ENCODE results near the gene LIF.

The LIF gene

DNA sequence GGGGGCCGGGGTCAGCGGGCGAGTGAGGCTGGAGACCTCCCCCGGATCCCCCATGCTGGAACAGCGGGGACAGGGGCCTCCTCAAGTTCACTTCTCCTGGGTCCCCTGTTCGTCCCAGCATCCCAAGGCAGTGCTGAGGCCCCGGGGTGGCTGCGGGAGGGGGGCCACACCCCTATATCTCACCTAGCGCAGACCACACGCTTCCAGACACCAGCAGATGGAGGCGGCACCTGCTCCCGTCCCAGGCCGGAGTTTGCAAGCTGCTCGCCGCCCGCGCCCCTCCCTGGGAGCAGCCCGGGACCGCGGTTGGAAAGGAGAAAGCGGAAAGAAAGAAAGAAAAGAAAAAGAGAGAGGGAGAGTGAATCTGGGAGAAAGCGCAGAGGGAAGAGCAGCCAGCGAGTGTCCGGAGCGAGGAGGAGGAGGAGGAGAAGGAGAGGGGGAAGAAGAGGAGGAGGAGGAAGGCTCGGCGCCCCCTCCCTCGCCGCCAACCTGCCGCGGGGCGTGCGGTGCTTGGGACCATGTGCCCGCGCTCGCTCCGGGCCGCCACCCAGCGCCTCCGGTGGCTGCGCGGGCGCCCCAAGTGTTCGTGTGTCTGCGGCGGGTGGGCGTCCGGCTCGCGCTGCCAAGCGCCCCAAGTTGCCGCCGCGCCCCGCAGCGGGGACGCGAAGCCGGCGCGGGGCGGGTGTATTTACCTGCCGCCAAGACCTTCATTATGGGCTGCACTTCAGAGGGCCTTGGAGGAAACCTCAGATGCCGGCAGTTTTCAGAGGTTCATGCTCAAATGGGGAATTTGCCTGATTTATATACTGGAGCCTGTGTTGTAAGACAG is at the start of gene LIF:
Gene LIF (minus strand): TSS at position 775 of the 829 bp plus-strand sequence. CDS start 64 bp downstream, at position 711.
- no peak for DNase-seq

DNA sequence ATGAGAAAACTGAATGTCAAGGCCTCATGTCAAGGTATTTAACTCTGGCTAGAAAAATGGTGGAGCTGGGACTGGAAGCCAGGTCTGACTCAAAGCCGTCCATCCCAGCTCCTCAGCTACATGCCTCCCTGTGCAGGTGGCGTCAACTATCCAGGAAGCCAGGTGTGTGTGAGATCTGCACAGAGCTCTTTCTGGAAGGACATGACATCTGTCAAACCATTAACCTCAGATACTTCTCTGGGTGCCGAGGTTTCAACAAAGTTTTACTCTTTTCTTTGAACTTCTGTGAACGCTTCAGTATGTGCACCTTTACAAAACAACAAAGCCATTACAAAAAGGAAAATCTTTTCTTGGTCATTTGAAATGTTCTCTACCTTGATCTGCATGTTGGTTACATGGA is 49.8 kb upstream of the LIF start:
- DNase-seq: no peak

DNA sequence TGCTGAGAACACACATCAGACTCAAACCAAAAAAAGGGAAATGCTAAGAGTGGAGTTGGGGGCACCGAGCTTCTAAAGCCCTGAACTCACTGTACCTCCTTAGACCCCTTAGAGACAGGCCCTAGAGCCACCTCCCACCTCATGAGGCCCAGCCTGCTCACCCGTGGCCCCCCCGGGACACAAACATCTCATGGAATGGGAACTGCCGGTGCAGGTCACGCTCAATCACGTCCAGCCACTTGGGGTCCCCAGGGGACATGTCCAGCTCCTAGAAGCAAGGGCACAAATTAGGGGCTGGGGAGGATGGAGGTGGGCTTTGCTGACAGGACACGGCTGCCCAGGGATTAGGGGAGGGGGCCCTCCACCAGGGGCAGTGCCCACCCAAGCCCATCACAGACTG is 49.0 kb upstream of the LIF start:
- no peak for DNase-seq

DNA sequence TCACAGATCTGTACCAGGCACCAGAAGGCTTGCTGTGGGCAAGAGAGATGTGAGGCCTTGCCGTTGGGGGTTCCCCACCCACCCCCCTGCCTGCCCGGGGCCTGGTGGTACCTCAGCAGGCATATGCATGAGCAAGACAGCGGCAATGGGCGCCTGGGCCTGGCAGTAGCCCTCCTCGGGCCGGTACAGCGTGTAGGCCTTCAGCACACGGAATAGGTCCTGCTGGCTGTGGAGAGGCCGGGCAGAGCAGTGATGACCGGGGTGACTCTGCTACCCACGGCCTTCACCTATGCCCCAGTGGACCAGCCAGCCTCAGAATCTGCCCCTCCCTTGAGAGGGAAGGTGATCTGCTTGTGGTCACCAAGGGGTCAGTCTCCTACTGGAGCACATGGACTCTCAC is 48.3 kb upstream of the LIF start:
- DNase-seq: no peak

DNA sequence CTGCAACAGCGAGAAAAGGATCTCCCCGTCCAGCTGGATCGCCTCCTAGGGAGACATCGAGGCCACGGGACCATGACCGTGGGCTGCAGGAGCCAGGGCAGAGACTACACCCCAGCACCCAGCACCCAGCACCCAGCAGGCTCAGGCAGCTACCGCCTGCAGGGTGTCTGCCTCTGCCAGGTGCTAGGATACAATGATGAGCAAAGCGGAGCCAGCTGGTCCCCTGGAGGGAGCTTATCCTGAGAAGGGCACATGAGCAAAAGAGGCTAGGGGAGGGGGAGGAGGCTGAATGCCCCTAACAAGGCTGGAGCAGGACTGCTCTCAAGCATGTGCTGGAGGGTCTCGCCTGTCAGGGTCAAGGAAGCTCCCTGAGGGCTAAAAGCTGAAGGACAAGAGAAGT is 47.5 kb upstream of the LIF start:
- DNase-seq: no peak

DNA sequence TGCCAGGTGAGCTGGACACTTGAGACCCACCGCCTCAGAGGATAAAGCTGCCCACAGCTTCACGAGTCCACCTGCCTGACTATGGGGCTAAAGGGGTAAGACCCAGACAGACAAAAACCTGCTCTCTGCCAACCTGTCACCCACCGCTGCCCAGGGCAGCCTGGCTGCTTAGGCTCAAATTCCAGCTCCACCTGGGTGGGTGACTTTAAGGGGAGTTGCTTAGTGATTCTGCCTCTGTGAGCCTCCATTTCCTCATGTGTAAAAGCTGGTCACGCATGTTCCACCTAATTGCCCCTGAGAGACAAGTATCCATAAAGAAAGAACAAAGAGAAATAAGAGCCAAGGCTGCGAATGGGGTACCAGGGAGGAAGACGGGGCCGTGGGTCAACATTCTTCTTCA is 46.5 kb upstream of the LIF start:
- DNase-seq: no peak

DNA sequence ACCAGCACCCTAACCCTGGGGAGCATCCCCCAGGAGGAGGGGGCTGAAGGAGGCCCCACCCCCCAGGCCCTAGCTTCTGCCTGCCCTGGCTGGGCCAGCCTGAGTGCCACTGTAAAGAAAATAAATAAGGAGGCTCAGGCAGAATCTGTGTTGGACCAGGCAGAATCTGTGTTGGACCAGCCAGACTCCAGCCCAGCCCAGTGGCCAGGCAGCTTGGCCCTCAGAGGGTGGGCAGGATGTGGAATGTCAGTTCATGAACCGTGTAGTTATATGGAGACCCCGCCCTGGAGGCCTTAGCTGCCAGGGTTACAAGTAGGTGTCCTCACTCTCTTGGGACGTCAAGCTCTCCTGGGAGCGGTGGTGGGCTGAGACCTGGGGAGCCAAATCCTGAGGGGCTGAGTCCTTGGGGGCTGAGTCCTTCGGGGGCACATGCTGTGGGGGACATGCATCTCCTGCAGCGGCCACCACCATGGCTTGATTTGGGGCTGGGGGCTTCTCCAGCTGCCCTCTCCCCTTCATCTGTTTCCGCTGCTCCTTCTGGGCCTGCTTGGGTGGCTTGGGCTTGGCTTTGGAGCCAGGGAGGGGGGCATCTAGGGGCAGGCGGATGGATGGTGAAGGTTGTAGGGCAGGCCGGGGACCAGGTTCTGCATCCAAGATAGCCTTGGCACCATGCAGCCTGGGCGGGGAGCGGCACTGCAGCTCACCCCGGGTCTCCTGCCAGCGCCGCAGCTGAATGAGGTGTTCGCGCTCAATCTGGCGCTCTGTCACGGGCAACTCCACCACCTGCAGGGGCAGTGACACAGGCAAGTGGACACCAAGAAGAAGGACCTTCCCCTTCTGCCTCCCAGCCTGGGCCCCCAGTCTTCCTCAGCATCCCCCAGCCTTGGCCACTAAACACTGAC is 45.8 kb upstream of the LIF start:
- no peak for DNase-seq

DNA sequence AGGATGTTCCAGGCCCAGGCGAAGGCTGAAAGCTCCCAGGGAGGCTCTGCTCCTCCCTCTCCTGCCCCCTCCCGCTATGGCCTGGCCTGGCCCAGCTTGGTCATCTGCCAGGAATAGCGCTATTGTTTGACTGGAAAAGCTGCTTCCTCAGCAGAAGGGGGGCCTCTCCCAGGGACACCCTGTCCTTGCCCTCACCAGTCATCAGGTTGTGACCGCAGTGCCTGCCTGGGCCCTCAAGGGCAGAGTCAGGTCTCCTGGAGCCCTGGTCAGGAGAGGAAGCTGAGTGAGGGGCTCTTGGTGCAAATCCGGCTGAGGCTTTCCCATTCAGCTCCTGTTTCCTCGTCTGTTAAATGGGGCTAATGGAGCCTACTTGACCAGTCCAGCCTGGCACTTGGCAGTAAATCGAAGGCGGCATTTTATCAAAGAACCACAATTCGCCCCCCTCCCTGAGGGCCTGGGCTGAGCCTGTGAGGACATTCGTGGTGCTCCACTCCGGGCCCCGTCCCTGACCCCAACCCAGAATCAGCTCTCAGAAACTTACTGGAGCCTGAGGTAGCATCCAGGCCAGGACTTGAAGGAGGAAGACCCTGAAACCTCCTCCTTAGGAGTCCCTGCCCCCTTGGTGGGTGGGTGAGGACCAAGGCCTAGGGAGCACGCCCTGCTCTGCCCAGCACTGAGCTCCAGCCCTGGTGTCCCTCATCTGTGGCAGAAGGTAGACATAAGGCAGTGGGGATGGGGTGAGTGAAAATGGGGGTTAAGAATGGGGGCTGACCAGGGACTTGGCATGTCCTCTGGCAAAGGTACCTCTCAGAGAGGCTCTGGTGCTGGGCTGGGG is 44.7 kb upstream of the LIF start:
- DNase-seq: no peak

DNA sequence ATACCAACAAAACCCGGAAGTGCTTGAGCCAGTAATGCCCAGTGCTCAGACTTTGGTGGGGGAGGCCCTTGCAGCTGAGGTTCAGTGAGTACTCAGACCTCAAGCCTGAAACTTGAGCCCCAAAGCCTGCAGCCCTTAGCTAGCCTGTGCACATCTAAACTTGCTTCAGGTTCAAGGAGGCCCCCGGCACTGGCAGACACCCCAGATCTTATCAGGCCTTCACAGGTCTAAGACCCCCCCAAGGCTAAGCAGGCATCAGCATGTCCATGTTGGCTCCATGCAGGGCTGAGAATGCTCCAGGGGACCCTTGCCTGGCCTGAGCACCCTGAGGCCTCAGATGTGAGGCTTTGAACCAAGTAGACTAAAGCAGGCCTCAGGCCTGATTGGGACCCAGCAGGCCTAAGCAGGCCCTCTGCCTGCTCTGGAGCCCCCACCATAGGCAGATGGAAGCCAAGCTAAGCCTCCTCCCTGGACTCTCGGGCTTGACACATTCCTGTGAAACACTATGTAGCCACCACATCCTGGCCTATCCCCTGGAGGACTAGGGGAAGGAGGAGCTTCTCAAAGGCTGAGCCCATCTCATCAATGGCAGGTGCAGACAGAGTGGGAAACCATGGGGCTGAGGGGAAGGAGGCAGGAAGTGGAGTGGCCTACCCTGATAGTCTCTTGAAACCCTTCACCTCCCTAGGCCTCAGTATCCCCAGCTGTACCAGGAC is 43.9 kb upstream of the LIF start:
- no peak for DNase-seq

DNA sequence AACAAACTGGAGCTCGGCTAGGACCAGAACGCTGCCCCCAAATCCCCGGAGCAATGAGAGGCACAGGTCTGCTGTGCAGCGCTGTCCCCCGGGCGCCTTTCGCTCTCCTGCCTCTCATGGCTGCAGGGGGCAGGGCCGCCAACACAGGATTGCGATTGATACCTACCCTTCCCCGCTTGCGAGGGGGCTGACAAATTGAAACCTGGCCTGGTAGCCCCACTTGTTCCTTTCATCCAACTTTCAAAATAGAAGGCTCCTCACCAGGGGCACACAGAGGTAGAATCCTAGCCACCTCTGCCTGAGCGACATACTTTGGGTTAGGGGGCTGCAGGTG is 43.4 kb upstream of the LIF start:
- no peak for DNase-seq

DNA sequence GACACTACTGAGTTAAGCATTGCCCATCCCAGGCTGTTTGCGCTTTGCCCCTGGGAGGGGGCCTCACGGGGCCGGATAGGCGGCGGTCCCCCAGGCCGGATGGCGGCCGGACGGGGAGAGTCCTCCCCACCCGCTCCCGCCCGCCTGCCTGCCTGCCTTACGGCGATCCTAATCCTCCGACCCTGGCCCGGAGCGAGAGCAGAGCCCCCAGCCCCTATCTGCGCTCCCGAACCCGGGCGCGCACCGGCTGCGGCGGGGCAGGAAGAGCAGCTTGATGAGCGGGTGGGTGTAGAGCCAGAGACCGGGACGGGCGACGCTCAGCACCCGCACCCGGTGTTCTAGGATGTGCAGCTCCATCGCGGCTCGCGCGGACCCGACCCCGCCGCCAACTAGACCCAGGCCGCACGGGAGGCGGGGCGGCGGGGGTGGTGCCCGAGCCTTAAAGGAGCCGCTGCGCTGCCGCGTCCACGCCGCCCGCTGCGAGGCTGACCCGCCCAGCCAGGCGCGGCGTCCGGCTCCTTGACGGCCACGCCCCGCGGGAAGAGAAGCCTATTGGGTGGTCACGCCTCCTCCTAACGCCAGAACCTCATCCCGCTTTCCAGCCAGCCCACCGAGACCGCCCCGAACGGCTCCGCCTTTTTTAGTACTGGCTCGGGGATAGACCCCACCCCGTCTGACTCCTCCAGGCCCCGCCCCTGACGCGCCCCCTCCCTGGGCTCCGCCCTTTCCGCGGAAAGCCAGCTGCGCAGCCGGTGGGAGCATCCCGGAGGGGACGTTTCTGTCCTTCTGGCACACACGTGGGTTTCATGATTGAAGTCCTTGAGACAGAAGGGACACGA is 42.8 kb upstream of the LIF start, which contains the start of gene CASTOR1:
Gene CASTOR1 (minus strand): TSS at position 365 of the 839 bp plus-strand sequence. CDS start 8 bp downstream, at position 357.
- peak; percentile 96 for DNase-seq

DNA sequence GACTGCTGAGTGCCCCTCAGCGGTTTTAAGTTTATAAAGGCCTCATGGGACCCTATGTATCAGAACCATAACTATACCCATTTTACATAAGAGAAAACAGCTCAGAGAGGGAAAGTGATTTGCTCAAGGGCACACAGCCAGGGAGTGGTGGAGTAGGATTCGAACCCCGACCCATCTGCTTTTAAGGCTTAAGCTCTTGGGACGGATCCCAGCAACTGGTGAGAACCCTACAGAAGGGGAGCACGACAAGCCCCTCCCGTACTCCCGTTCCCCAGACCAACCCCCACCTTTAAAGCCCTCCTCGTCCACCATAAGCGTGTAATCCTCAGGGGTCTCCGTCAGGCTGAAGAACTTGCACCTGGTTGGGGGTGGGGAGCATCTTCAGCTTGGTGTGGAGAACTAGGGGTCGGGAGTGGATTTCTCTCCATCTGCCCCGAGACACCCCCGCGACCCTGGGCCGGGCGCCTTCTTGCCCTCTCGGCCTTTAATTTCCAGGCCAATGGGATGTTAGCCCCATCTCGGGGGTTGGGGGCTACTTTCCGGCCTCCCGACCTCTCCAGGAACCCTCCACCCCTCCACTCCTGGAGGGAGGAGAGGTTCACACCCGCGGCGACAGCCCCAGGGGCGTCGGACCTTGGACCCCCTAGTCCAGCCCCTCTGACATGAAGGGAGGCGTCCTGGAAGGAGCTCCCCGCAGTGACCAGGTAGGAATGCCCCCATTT is 42.0 kb upstream of the LIF start:
- DNase-seq: no peak

DNA sequence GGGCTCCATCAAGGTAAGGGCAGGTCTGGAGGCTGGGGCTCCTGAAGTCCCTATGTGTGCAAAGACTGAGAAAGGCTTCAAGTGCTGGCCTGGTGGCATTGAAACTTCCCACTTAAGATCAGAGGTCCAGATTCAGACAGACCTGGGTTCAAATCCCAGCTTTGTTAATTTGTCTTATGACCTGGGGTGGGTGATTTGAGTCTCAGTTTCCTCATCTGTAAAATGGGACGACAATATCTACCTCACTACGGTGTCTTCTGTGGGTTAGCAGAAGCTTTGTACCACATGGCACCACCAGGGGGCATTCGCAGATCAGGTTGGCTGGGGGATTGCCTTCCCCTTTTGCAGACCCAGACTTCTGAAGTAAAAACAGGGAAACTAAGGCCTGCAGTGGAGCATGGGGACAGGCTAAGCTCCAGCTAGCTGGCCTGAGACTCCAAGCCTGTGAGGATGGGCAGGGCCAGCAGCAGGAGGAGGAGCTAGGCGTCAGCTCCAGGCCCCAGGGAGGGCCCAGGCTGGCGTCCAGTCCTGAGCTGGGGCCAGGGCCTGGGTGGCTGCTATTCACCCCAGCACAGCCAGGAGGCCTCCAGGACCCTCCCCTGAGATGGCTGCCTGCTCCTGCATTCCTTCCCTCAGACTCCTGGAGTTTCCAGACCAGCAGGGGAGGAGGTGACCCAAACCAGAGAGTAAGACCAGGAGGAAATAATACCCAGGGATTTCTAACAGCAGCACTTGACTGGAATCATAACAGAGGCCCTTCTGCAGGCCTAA is 41.3 kb upstream of the LIF start:
- DNase-seq: peak; percentile 83

DNA sequence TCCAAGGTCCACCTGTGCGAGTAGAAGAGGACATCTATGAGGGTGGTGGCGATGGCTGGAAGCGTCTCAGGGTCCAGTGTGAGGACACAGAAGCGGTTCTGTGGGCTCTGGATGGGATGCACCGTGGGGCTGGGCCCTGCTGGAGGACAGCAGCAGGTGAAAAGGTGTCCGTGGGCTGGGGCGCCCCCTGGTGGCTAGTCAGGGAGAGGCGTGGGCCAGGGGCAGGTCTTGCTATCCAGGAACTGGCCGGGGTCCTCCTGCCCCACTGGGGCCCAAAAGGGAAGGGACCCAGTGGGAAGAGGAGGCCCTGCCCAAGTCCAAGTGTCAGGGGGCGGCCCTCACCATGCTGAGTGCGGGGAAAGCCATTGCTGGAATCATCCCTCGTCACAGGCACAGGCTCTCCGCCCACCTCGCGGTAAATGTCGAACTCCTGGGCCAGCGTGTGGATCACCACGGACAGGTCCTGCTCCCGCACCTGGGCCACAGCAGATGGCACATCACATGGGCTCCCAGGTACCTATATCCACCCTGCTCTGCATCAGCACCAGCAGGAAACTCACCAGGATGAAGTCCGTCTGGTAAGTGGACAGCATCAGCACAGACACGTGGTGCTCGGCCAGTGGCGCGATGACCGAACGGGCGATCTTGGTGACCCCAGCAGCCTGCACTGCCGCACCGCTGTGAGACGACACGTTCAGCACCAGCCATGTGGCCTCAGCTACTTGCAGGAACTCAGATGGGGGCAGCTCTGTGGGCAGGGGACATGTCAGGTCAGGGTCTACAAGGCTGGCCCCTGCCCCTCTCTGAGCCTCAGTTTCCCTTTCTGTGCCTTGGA is 40.5 kb upstream of the LIF start:
- DNase-seq: peak; percentile 61

DNA sequence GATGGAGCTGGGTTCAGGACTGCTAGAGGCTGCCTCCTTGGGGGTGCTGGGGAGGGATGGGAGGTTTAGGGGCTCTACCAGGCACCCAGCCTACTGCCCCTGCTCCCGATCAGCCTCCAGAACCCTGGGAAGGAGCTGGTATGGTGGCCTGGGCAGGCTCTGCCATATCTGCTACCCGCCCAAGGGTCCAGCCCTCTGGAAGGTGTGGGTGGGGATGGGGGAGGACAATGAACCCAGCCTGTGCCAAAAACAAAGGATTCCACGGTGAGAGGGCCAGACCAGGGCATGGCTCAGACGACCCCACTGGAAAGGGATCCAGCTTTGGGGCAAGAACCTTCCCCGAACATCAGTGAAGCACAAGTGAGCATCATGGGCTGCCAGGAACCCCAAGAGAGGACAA is 39.8 kb upstream of the LIF start:
- DNase-seq: no peak

DNA sequence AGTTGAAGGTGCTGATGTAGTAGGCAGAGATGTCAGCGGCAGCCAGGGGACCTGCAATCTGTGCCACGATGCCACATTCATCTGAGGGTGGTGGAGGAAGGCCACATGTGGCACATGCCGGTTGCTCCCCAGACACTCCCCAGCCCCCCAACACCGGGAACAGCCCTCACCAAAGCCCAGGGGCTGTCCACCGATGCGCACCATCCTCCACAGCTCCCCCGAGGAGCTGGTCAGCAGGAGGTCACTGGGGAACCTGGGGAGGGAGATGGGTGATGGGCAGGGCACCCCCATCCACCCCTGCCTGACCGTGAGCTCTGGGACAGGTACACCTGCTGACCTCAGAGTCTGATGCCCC is 39.3 kb upstream of the LIF start:
- DNase-seq: no peak

DNA sequence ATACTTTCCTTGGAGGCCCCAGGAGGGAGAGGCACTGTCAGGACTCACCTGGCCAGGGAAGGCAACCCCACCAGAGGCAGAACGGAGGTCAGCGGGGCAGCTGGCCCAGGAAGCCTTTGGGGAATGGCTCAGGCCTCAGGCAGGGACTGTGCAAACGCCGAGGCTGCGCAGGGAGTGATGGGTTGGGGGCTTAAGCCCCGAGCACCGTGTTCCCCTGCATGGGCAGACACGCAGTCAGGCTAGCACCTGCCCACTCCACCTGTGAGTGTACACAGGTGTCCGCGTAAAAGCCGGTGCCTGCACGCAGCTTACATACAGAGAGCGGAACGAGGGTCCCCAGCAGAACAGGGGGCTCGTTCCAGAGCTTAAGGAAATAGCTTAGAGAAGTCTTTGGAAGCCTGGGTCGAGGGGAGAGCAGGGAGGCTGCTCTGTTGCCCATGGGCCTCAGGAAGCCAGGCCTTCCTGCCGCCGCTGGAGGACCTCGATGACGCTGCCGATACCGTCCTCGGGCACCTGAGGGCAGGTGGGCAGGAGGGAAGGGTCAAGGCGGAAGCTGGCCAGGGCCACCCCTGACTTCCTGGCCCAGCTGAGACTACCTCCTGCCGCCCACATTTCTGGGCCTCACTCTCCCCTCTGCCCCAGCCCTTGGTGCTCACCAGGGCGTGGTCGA is 38.8 kb upstream of the LIF start:
- no peak for DNase-seq

DNA sequence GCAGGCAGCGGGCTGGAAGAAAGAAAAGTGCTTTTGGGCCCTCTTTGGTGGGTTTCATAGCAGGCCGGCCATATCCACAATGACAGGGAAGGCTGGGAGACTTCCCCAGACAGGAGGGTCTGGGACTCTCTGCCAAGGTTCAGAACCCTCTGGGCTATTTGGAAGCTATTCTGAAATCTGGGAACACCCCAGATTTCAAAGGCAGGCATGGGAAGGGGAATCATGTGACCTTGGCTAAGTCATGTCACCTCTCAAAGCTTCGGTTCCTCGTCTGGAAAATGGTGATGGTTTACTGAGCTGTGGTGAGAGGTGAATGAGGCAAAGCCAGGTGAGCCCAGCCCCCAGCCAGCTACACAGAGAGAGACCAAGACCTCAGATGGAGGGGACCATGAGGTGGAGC is 38.1 kb upstream of the LIF start:
- DNase-seq: peak; percentile 80

DNA sequence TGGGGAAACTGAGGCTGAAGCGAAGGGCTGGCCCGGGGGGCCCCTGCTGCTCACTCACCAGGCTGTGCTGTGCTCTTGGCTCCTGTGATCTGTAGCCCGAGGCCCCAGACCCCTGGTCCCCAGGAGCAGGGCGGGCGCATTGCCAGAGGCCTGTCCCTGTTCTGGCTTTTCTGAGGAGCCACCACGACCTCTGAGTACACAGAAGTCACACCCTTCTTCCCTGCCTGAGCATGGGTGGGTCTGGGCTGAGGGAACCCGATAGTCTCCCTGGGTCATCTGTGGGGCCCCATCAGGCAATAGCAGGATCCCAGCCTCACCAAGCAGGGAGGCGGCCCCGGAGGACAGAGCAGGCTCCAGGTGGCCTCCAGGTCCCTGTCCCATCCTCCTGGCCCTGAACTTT is 37.6 kb upstream of the LIF start:
- DNase-seq: no peak
